ENCODE data around the gene RHEX. TPM values are rescaled to one million over a fixed set of nuclear protein-coding genes. Genes with fewer than 3 reads are reported as not detected.

The RHEX gene
- total RNA-seq, 4 donors from 2014 or later: 0.93 to 9.9 (median 1.7) TPM; not detected in 1

- TF ChIP-seq CTCF (IDR thresholded peaks at IDR 0.05) (no peak), POLR2A (IDR thresholded peaks at IDR 0.05) (no peak)
- intact Hi-C loops (cut with DNase I; ENCODE audit: low total_unique reads): no loop called here
- 81 to 86% methylated on average over 6 of the region's 6 CpGs for WGBS, 2 donors
- no peak overlapping the region for H3K4me3 ChIP-seq (ENCODE audit: low read depth, poor library complexity, severe bottlenecking)
- no peak for DNase-seq (ENCODE audit: low spot score in 2 of 2)
Measured at GRCh38 chr1:206101351-206102045, 48.5 kb downstream of the RHEX start.

- TF ChIP-seq CTCF (IDR thresholded peaks at IDR 0.05): no peak
- no peak for TF ChIP-seq POLR2A (IDR thresholded peaks at IDR 0.05)
- H3K4me3 ChIP-seq (ENCODE audit: low read depth, poor library complexity, severe bottlenecking): no peak overlapping the region
- intact Hi-C loops (cut with DNase I; ENCODE audit: low total_unique reads): no loop called here
- no peak for DNase-seq (ENCODE audit: low spot score in 2 of 2)
Measured at GRCh38 chr1:206102292-206102936, 49.4 kb downstream of the RHEX start.

GRCh38 chr1:206103979-206104378 is 51.0 kb downstream of the RHEX start:
- no peak for DNase-seq (ENCODE audit: low spot score in 2 of 2)
- WGBS, 2 donors: 94 to 98% methylated on average over 10 of the region's 10 CpGs
- H3K4me3 ChIP-seq (ENCODE audit: low read depth, poor library complexity, severe bottlenecking): no peak overlapping the region
- TF ChIP-seq POLR2A (IDR thresholded peaks at IDR 0.05) (no peak), CTCF (IDR thresholded peaks at IDR 0.05) (no peak)
- intact Hi-C loops (cut with DNase I; ENCODE audit: low total_unique reads): no loop called here

- intact Hi-C loops (cut with DNase I; ENCODE audit: low total_unique reads): no loop called here
- 70 to 74% methylated on average over 4 of the region's 4 CpGs for WGBS, 2 donors
- no peak for DNase-seq (ENCODE audit: low spot score in 2 of 2)
- TF ChIP-seq CTCF (IDR thresholded peaks at IDR 0.05) (no peak), POLR2A (IDR thresholded peaks at IDR 0.05) (no peak)
- no peak overlapping the region for H3K4me3 ChIP-seq (ENCODE audit: low read depth, poor library complexity, severe bottlenecking)
Measured at GRCh38 chr1:206105464-206105995, 52.6 kb downstream of the RHEX start.

GRCh38 chr1:206106328-206107167 is 53.6 kb downstream of the RHEX start:
- intact Hi-C loops (cut with DNase I; ENCODE audit: low total_unique reads): no loop called here
- no peak overlapping the region for H3K4me3 ChIP-seq (ENCODE audit: low read depth, poor library complexity, severe bottlenecking)
- 37 to 45% methylated on average over 8 of the region's 8 CpGs for WGBS, 2 donors
- peak; percentile 84 to 96 for DNase-seq (ENCODE audit: low spot score in 2 of 2)
- TF ChIP-seq POLR2A (IDR thresholded peaks at IDR 0.05): no peak
- TF ChIP-seq CTCF (IDR thresholded peaks at IDR 0.05): peak in 1 of 3 donors; percentile 31

Data from lower leg skin (tissue), 4 donors.